Cardiac muscle cell (in vitro differentiated cells and primary cell): ENCODE measurements around the gene DGCR6L. TPM values are rescaled to one million over a fixed set of nuclear protein-coding genes. Genes with fewer than 3 reads are reported as not detected.
A peak's percentile ranks its signal among the peaks of the same experiment; 100 is the strongest.

Source experiments
- DNase-seq, 2 donors: peaks; one replicate each; pipeline versions ENCODE4 v3.0.0 to v3.0.0-alpha.2; 2010 to 2017; ENCODE audit warnings: low read depth in 1 of 2, low spot score in 1 of 2
- H3K27ac ChIP-seq: fragments of 200-600 bp; sonication (generic); 2 replicates; pipeline ENCODE4 v1.5.1; 2016
- H3K27me3 ChIP-seq: fragments of 200-600 bp; sonication (generic); 2 replicates; pipeline ENCODE4 v1.6.0; 2016; ENCODE audit warnings: control low read depth
- H3K36me3 ChIP-seq: fragments of 200-600 bp; sonication (generic); 2 replicates; pipeline ENCODE4 v1.5.1; 2016; ENCODE audit warnings: control low read depth
- H3K4me1 ChIP-seq: fragments of 200-600 bp; sonication (generic); 2 replicates; pipeline ENCODE4 v1.8.1; 2017; ENCODE audit warnings: low read depth, mild to moderate bottlenecking, mixed run types
- H3K4me3 ChIP-seq: fragments of 200-600 bp; sonication (generic); 2 replicates; pipeline ENCODE4 v1.5.1; 2016; ENCODE audit warnings: mild to moderate bottlenecking
- H3K9me3 ChIP-seq: fragments of 200-600 bp; sonication (generic); 2 replicates; pipeline ENCODE4 v1.5.1; 2017; ENCODE audit warnings: low read depth, mild to moderate bottlenecking, control low read depth
- CTCF ChIP-seq: IDR thresholded peaks from 2 replicates; pipeline ENCODE4 v1.5.1; 2012; ENCODE audit warnings: low read depth, mild to moderate bottlenecking, low read length
- polyA plus RNA-seq: library from polyadenylated mRNA; unstranded; fragments of >200 nt; fragmentation: Nextera tagmentation; extraction: Ambion mirVana; gene quantifications from 2 replicates; pipeline ENCODE4 v1.2.1, GENCODE V29; 2016
- total RNA-seq: library from RNA; depleted of rRNA; stranded (reverse); fragments of >200 nt; gene quantifications from 2 replicates; pipeline ENCODE4 v1.2.3, GENCODE V29; 2016

Gene DGCR6L
- total and polyA plus RNA-seq, 2 experiments from 2014 or later: 89.6 to 157 TPM

- H3K4me1 ChIP-seq: no peaks in the 10 kb centered on the region
- H3K27me3 ChIP-seq: peaks cover 50% of the 10 kb centered on the region
- H3K4me3 ChIP-seq: no peak overlapping the region
- peak in 1 of 2 donors; percentile 29 for DNase-seq
- H3K9me3 ChIP-seq: no peaks in the 10 kb centered on the region
- H3K27ac ChIP-seq: no peak overlapping the region
- no peaks in the 10 kb centered on the region for H3K36me3 ChIP-seq
- no peak for TF ChIP-seq CTCF
Observed at GRCh38 chr22:20296598-20296997, 23.3 kb downstream of the DGCR6L start.

- no peaks in the 10 kb centered on the region for H3K4me1 ChIP-seq
- no peaks in the 10 kb centered on the region for H3K36me3 ChIP-seq
- no peak overlapping the region for H3K27ac ChIP-seq
- H3K9me3 ChIP-seq: no peaks in the 10 kb centered on the region
- no peak for DNase-seq
- no peak overlapping the region for H3K4me3 ChIP-seq
- TF ChIP-seq CTCF: no peak
- H3K27me3 ChIP-seq: peaks cover 38% of the 10 kb centered on the region
Observed at GRCh38 chr22:20295262-20296064, 24.4 kb downstream of the DGCR6L start.

GRCh38 chr22:20292673-20293232 lies 27.1 kb downstream of the DGCR6L start:
- TF ChIP-seq CTCF: no peak
- H3K27ac ChIP-seq: no peak overlapping the region
- no peaks in the 10 kb centered on the region for H3K36me3 ChIP-seq
- no peak overlapping the region for H3K4me3 ChIP-seq
- no peaks in the 10 kb centered on the region for H3K4me1 ChIP-seq
- no peak for DNase-seq
- H3K9me3 ChIP-seq: no peaks in the 10 kb centered on the region
- H3K27me3 ChIP-seq: peaks cover 14% of the 10 kb centered on the region

- Histone ChIP-seq H3K36me3 (no peaks in the 10 kb centered on the region), H3K9me3 (no peaks in the 10 kb centered on the region), H3K27me3 (peaks cover 9% of the 10 kb centered on the region), H3K4me1 (no peaks in the 10 kb centered on the region), H3K4me3 (no peak overlapping the region), H3K27ac (no peak overlapping the region)
- no peak for DNase-seq
- no peak for TF ChIP-seq CTCF
Observed at GRCh38 chr22:20292108-20292507, 27.8 kb downstream of the DGCR6L start.

GRCh38 chr22:20291604-20292063 lies 28.2 kb downstream of the DGCR6L start:
- Histone ChIP-seq H3K36me3 (no peaks in the 10 kb centered on the region), H3K4me1 (no peaks in the 10 kb centered on the region)
- no peak for DNase-seq

More at GRCh38 chr22:20291604-20292063, 28.2 kb downstream of the DGCR6L start:
- Histone ChIP-seq H3K27ac (no peak overlapping the region), H3K9me3 (no peaks in the 10 kb centered on the region), H3K4me3 (no peak overlapping the region), H3K27me3 (peaks cover 4% of the 10 kb centered on the region)
- no peak for TF ChIP-seq CTCF
